C4-2B (cell line): ENCODE measurements around the gene DLG2.
"Not testable (repeated sequence)": the region's sequence is repeated elsewhere in the genome, so short reads cannot be mapped to it uniquely, and the experiment has no call there.

ENCODE experiments used
- H3K27ac ChIP-seq: fragments of 450-650 bp; 2 replicates; pipeline ENCODE4 v1.5.1; 2017
- CTCF ChIP-seq: fragments of 450-650 bp; conservative IDR thresholded peaks from 2 replicates; pipeline ENCODE4 v1.5.1; 2017; ENCODE audit warnings: mild to moderate bottlenecking
- ZFX ChIP-seq: fragments of 450-650 bp; IDR thresholded peaks from 2 replicates; pipeline ENCODE4 v1.6.1; 2017

The DLG2 gene

GRCh38 chr11:85348945-85349344 lies 278.2 kb downstream of the DLG2 start:
- no peak overlapping the region for H3K27ac ChIP-seq
- TF ChIP-seq ZFX (no peak), CTCF (no peak)

GRCh38 chr11:85347291-85347690 lies 279.9 kb downstream of the DLG2 start:
- no peak for TF ChIP-seq ZFX
- no peak for TF ChIP-seq CTCF
- H3K27ac ChIP-seq = no peak overlapping the region

- no peak overlapping the region for H3K27ac ChIP-seq
- TF ChIP-seq ZFX (no peak), CTCF (no peak)
These were observed 280.7 kb downstream of the DLG2 start for GRCh38 chr11:85346484-85346883.

- H3K27ac ChIP-seq = not testable (repeated sequence)
These were observed 286.3 kb downstream of the DLG2 start for GRCh38 chr11:85340846-85341245.

DNA sequence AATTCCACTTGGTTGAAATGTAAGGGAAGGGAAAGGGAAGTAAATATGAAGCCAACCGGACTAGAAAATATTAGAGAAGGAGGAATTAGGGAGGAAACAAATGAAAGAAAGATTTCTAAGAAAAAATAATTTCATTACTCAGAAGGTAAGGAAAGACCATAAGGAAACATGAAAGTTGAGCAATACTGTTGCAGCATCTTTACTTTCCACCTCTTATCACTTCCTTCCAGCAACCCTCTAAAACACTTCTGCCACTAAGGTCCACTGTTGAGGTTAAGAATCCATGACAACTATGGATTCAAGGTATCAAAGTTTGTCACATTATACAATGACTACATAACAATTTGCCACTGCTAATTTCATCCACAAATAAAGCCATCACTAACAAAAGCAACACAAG lies 308.6 kb downstream of the DLG2 start:
- H3K27ac ChIP-seq = no peak overlapping the region
- TF ChIP-seq CTCF = no peak
- TF ChIP-seq ZFX = no peak

DNA sequence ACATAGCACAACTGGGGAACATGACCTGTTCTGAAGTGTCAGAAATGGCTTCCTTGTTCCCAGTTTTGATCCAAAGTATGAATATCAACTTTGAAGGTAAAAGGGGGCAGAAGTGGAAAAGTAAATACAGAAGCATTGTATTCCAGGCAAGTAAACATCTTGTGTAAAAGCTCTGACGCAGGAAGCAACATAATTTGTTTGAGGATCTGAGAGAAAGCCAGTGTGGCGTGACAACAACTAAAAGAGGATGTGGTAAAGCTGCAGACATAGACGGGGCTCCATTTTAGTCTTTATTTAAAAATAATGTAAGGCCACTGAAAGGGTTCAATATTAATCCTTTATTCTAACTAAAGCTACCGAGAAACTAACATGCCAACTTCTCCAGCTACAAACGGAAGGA lies 310.2 kb downstream of the DLG2 start:
- TF ChIP-seq ZFX (no peak), CTCF (no peak)
- H3K27ac ChIP-seq = no peak overlapping the region

GRCh38 chr11:85313741-85314140 lies 313.4 kb downstream of the DLG2 start:
- TF ChIP-seq ZFX = no peak
- TF ChIP-seq CTCF = no peak
- H3K27ac ChIP-seq = no peak overlapping the region

DNA sequence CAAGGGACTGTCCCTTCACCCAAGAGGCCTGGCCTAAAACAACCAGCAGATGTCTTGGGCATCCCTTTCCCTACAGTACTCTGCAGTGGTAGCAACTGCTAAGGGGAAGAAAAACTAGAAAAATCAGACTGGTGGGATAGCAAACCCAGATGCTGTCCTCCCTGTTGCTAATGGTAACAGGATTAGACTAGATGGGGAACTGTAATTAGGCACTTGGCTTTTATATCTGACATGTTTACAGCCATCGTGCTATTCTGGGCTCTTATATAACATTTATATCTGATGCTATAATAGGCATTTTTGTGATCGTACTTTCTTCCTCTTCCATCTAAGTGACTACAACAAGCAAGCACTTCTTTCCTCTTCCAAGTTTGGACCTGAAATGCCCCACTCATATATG lies 316.7 kb downstream of the DLG2 start:
- H3K27ac ChIP-seq = no peak overlapping the region
- TF ChIP-seq ZFX = no peak
- TF ChIP-seq CTCF = no peak
